ENCODE results near the gene MRGPRD.
A peak's percentile ranks its signal among the peaks of the same experiment; 100 is the strongest.

GRCh38 chr11:69000831-69001242 lies 20.1 kb upstream of the MRGPRD start:
- peak in 10 of 12 donors; percentile 15 to 47 (median 26) for TF ChIP-seq CTCF (IDR thresholded peaks at IDR 0.05)
- no peak for TF ChIP-seq POLR2A (IDR thresholded peaks at IDR 0.05)
